GM18508 (cell line): ENCODE results near the gene PRSS56.
"Not testable (repeated sequence)": the region's sequence is repeated elsewhere in the genome, so short reads cannot be mapped to it uniquely, and the experiment has no call there.

Experiments
- ATAC-seq: cut with Tn5 transposase; IDR thresholded peaks from one replicate; pipeline ENCODE4 v1.9.1; 2021; ENCODE audit warnings: moderate number of reproducible peaks; ENCODE audit not compliant: insufficient read depth, unreplicated experiment

PRSS56 gene

GRCh38 chr2:232523402-232523681, 3.2 kb downstream of the PRSS56 start:
- ATAC-seq: no peak

DNA sequence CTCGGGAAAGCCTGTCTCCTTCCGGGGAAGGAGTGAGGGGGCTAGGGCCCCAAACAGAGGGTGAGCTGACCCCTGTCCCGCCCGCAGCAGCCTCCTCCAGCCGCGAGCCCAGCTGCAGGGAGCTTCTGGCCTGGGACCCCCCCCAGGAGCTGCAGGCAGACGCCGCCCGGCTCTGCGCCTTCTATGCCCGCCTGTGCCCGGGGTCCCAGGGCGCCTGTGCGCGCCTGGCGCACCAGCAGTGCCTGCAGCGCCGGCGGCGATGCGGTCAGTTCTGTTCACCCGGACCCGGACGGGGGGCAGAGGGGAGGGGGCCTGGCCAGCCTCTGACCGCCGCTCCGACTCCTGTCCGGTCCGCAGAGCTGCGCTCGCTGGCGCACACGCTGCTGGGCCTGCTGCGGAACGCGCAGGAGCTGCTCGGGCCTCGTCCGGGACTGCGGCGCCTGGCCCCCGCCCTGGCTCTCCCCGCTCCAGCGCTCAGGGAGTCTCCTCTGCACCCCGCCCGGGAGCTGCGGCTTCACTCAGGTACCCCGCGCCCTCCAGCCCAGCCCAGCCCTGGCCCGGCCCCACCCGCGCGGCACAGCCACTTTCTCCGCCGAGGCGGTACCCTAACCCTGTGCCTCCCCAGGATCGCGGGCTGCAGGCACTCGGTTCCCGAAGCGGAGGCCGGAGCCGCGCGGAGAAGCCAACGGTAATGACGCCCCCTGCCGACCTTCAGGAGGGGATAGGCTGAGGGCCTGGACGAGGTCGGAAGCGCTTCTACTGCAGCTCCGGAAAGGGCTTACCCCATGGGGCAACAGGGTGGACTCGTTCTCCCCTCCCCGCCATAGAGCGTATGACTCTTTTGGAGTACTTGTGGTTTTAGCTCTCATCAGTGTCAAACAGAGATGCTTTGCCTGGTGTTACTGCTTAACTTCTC, 3.8 kb downstream of the PRSS56 start:
- no peak for ATAC-seq

DNA sequence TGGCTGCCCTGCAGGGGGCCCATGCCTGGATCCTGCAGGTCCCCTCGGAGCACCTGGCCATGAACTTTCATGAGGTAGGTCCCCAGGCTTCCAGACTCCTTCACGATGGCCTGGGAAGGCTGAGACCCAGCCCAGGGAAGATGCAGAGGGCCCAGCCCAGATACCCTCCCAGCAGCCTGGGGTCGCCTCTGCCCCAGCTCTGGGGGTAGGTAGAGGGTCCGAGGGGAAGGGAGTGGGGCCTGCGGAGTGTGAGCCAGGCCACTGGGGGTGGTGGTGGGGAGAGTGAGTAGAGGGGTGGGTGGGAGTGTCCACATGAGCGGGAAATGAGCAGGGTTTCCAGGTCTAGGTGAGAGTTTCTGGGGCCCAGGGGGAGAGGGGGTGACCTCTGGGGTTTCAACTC, 4.6 kb downstream of the PRSS56 start:
- ATAC-seq: no peak

DNA sequence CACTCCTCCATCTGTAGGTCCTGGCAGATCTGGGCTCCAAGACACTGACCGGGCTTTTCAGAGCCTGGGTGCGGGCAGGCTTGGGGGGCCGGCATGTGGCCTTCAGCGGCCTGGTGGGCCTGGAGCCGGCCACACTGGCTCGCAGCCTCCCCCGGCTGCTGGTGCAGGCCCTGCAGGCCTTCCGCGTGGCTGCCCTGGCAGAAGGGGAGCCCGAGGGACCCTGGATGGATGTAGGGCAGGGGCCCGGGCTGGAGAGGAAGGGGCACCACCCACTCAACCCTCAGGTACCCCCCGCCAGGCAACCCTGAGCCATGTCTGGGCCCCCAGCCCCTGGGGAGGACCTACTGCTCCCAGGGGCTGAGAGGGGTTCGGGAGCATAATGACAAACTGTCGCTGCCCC, 5.0 kb downstream of the PRSS56 start:
- no peak for ATAC-seq

GRCh38 chr2:232525791-232526371, 5.7 kb downstream of the PRSS56 start, which contains the start of gene CHRND:
TSS of gene CHRND (plus strand) at chr2:232526160. CDS start at chr2:232526216, 56 bp downstream.
- ATAC-seq: no peak

DNA sequence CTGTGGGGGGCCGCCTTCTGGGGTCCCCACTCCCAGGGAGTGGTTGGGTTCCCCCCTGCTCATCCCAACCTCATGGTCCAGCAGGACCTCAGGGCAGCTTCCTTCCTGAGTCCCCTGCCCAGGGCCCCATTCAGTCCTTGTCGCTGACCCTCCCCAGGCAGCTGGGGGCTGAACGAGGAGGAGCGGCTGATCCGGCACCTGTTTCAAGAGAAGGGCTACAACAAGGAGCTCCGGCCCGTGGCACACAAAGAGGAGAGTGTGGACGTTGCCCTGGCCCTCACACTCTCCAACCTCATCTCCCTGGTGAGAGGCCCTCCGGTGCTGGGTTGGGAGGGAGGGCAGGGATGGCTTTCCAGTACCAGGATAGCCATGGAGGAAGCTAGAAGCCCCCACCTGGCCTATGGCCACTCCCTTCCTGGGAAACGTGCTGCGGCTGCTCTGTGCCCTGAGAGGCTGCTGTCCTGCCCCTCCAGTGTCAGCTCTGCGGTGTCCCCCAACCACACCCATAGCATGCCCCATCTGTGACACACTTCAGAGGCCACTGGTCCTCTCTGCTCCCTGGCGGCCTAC, 6.3 kb downstream of the PRSS56 start:
- no peak for ATAC-seq

GRCh38 chr2:232527905-232528470, 7.8 kb downstream of the PRSS56 start:
- ATAC-seq: no peak

DNA sequence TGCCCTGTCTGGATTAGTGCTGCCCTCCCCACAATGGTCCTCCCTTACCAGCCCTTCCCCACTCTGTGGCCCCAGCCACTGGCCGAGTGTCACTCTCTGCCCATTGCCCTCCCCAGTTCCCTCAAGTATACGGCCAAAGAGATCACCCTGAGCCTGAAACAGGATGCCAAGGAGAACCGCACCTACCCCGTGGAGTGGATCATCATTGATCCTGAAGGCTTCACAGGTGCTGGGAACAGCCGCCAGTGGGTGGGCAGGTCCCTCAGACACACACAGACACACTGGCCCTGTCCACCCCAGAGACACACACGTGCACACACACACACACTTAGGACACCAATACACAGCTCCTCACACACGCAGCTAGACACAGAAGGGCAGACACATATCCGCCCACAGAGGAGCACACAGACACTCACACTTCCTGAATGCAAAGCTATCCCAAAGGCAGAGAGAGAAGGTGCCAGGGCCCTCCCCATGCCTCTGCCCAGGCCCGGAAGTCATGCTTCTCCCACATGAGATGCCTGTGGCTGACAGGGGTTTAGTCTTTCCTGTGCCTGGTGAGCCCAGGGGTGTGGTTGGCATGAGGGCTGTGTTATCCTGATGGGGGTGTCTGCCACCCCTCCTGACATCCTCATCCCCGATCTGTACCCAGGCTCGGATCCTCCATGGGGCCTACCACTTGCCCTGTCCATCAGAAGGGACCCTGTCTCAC, 8.7 kb downstream of the PRSS56 start:
- no peak for ATAC-seq

- no peak for ATAC-seq
These were observed 9.8 kb downstream of the PRSS56 start for GRCh38 chr2:232529806-232530547.

DNA sequence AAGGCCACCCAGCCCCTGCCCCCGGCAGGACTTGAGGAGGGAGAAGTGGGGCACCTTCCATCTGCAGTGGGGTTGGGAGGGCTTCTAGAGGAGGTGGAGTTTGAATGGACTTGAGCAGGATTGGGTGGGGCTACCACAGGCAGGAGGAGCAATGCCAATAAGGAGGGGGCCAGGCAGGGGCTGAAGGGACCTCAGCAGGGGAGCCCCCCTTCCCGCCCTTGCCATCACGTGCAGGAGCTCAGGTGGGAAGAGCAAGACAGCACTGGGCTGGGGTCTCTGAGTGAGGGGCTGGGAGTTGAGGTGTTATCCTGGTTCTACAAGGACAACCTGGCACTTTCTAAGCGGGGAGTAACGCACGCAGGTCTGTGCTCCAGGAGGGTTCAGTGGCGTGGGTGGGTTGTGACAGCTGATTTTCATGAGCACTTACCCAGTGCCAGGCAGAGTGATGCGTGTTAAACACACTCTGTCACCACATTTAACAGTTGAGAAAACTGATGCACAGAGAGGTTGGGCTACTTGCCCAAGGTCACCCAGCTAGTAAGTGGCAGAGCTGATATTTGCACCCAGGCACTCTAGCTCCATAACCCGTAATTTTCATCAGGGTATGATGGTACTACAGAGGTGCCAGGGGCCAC, 10.6 kb downstream of the PRSS56 start:
- ATAC-seq: no peak

DNA sequence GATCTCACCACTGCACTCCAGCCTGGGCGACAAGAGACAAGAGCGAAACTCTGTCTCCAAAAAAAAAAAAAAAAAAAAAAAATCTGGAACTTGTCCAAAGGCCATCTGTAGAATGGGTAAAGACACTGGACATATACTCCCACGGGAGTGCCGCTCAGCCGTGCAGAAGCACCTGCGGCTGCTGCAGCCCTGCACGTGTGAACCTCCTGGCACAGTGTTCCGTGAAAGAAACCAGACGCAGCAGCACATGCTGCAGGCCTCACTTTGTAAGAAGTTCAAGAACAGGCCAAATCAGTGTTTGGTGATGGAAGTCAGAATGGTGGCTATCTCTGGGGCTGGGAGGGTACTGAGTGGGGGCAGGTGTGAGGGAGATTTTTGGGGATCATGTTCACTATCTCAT, 12.2 kb downstream of the PRSS56 start:
- no peak for ATAC-seq

DNA sequence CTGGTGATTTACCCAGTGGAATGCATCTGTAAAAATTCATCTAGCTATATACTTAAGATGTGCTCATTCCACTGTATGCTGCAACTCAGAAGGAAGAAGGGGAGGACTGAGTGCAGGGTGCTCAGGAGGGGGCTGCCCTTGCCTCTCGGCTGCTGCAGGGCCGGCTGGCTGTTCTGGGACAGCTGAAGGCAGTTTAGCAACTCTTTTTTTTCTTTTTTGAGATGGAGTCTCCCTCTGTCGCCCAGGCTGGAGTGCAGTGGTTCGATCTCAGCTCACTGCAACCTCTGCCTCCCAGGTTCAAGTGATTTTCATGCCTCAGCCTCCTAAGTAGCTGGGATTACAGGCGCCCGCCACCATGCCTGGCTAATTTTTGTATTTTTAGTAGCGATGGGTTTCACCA, 12.6 kb downstream of the PRSS56 start:
- not testable (repeated sequence) for ATAC-seq

DNA sequence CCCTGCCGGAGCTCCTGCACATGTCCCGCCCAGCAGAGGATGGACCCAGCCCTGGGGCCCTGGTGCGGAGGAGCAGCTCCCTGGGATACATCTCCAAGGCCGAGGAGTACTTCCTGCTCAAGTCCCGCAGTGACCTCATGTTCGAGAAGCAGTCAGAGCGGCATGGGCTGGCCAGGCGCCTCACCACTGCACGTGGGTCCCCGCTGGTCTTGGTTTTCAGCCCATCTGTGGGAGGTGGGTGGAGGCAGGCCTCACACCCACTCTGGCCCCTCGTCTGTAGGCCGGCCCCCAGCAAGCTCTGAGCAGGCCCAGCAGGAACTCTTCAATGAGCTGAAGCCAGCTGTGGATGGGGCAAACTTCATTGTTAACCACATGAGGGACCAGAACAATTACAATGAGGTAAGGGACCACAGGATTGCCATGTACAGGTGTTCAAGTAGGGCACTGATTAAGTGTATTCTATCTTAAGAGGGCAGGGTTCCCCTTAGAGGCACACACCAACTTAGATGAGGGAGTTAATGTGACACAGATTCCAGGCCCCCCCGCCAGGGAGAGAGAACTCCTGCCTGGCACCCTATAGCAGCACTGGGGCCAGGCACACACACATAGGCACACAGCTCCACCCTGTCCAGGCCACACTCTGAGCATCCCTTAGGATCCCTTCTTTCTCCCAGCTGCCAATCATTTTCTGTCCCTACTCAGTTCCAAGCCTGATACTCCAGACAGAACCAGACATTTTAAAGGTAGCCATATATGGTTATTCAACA, 13.9 kb downstream of the PRSS56 start:
- no peak for ATAC-seq

- ATAC-seq: no peak
These were observed 14.9 kb downstream of the PRSS56 start for GRCh38 chr2:232534940-232535651.

DNA sequence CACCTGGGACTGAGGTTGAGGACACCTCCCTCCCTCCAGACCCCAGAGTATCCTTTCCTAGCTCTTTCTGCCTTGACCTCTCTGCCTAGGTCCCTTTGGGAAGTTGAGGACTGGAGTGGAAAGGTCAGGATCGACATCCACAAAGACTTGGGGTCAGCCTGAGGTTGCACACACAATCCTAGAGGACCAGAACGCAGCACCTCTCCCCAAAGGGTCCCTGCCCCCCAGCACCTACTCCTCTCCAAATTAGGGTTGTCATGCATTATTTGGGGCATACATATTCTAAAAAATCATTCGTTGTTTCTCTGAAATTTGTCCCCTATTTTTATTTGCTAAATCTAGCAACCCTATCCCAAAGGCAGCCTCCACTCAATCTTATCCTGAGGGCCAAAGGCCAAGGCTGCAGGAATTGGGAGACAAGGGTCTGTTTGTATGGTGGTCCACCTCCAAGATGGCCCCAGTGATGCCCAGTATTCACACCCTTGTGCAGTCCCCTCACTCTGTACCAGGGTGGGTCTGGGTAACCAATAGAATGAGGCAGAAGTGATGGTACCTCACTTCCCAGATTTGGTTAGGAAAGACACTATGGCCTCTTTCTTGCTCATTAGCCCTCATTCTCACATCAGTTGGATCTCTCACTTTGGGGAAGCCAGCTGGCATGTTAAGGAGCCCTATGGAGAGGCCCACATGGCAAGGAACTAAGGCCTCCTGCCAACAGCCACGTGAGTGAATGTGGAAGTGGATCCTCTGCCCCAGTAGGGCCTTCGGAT, 15.8 kb downstream of the PRSS56 start:
- no peak for ATAC-seq

DNA sequence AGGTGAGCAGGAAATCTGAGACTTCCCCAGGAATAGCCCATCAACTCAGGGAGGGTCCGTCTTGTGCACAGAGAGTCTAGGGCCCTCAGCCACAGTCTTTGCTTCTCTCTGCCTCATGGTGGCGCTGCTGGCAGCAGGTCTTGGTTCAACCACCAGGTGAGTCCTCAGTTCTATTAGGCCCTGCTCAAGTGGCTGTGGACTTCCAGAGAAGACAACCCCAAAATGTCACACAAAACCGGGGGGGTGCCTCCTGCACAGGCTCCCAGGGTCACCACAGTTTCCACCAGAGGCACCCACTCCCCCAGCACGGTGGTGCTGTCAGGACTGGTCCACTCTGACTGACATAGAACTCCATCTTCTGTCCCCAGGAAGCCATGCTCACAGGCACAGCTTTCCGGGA, 16.9 kb downstream of the PRSS56 start:
- no peak for ATAC-seq

- no peak for ATAC-seq
These were observed 17.3 kb downstream of the PRSS56 start for GRCh38 chr2:232537499-232537898.
